Upper lobe of left lung (tissue), 4 donors: ENCODE results near the gene FBRSL1.

Experiments
- CTCF ChIP-seq, 6 experiments: fragments of 450-650 bp in 4 of 6; fragments of 200-600 bp in 2 of 6; sonication (generic) in 2 of 6; IDR thresholded peaks; one replicate each; pipeline ENCODE4 v1.5.1; 2016 to 2019; ENCODE audit warnings: antibody characterized with exemption in 6 of 6
- EP300 ChIP-seq, 4 donors: sonication (generic); formaldehyde crosslinking; IDR thresholded peaks; one replicate each; pipeline ENCODE4 v1.5.1; 2017; ENCODE audit warnings: antibody characterized with exemption in 4 of 4, control low read depth in 2 of 4
- POLR2A ChIP-seq, 4 donors: fragments of 450-650 bp; IDR thresholded peaks; one replicate each; pipeline ENCODE4 v1.5.1; 2016 to 2017; ENCODE audit warnings: antibody characterized with exemption in 4 of 4, mild to moderate bottlenecking in 2 of 4

GRCh38 chr12:132541996-132542395, 52.0 kb downstream of the FBRSL1 start:
- TF ChIP-seq CTCF (IDR thresholded peaks at IDR 0.05) (no peak), EP300 (IDR thresholded peaks at IDR 0.05) (no peak), POLR2A (IDR thresholded peaks at IDR 0.05) (no peak)
